HEK293 (cell line): ENCODE results near the gene WIPF3.

Experiments used
- CTCF ChIA-PET: fragments of 350-600 bp; formaldehyde crosslinking; extraction: SDS; loops from one replicate; lab custom pipeline; 2021; ENCODE audit warnings: antibody characterized with exemption; lab: Yijun Ruan, JAX
- POLR2A ChIA-PET: fragments of 300-600 bp; formaldehyde crosslinking; extraction: SDS; loops from one replicate; lab custom pipeline; 2020; ENCODE audit warnings: antibody characterized with exemption, inconsistent platforms; lab: Yijun Ruan, JAX
- H3K27ac ChIP-seq: fragments of 200-500 bp; sonication (Bioruptor generic); 2 replicates; pipeline ENCODE4 v1.5.1; 2014; ENCODE audit warnings: low read depth, low read length, control low read depth, inconsistent platforms; ENCODE audit errors: extremely low read depth
- H3K36me3 ChIP-seq, 2 experiments: fragments of 200-500 bp in 1 of 2; sonication (Bioruptor generic) in 1 of 2; 1 replicate in 1 of 2; 2 replicates in 1 of 2; pipeline ENCODE4 v1.5.1; 2014 to 2017; ENCODE audit warnings: inconsistent platforms in 2 of 2, low read length in 2 of 2; ENCODE audit not compliant: control insufficient read depth in 2 of 2, insufficient read depth in 1 of 2
- H3K4me1 ChIP-seq: fragments of 200-500 bp; sonication (Bioruptor generic); 2 replicates; pipeline ENCODE4 v1.5.1; 2014; ENCODE audit warnings: mild to moderate bottlenecking, low read length, inconsistent platforms; ENCODE audit not compliant: control insufficient read depth, insufficient read depth
- H3K4me3 ChIP-seq: 2 replicates; pipeline ENCODE4 v1.5.1; 2011; ENCODE audit warnings: low read depth, mild to moderate bottlenecking, control low read depth, low read length, moderate library complexity
- H3K9me3 ChIP-seq: fragments of 200-500 bp; sonication (Bioruptor generic); 2 replicates; pipeline ENCODE4 v1.5.1; 2014; ENCODE audit warnings: low read depth, low read length, inconsistent platforms; ENCODE audit not compliant: control insufficient read depth, insufficient read depth
- GLIS1 ChIP-seq: fragments of 450-650 bp; formaldehyde crosslinking; IDR thresholded peaks from 2 replicates; pipeline ENCODE4 v1.5.1; 2016; ENCODE audit warnings: missing biosample characterization, missing genetic modification characterization
- KLF16 ChIP-seq: fragments of 450-650 bp; formaldehyde crosslinking; IDR thresholded peaks from 2 replicates; pipeline ENCODE4 v1.5.1; 2017; ENCODE audit warnings: missing biosample characterization, missing genetic modification characterization
- RBAK ChIP-seq: fragments of 450-650 bp; formaldehyde crosslinking; IDR thresholded peaks from 2 replicates; pipeline ENCODE4 v1.5.1; 2016; ENCODE audit warnings: missing biosample characterization, missing genetic modification characterization
- SALL2 ChIP-seq: fragments of 450-650 bp; formaldehyde crosslinking; IDR thresholded peaks from 2 replicates; pipeline ENCODE4 v1.5.0; 2017; ENCODE audit warnings: missing biosample characterization, mild to moderate bottlenecking, missing genetic modification characterization, borderline replicate concordance
- SCRT2 ChIP-seq: fragments of 450-650 bp; formaldehyde crosslinking; IDR thresholded peaks from 2 replicates; pipeline ENCODE4 v1.5.1; 2016; ENCODE audit warnings: missing biosample characterization, missing genetic modification characterization
- SP3 ChIP-seq: fragments of 450-650 bp; formaldehyde crosslinking; IDR thresholded peaks from 2 replicates; pipeline ENCODE4 v1.5.1; 2016; ENCODE audit warnings: missing biosample characterization, missing genetic modification characterization
- SP7 ChIP-seq: fragments of 450-650 bp; formaldehyde crosslinking; IDR thresholded peaks from 2 replicates; pipeline ENCODE4 v1.5.1; 2016; ENCODE audit warnings: missing biosample characterization, missing genetic modification characterization
- TRIM28 ChIP-seq: IDR thresholded peaks from 2 replicates; pipeline ENCODE4 v1.6.1; 2011; ENCODE audit warnings: low read length, control low read depth, borderline replicate concordance
- ZBTB7A ChIP-seq: fragments of 450-650 bp; formaldehyde crosslinking; IDR thresholded peaks from 2 replicates; pipeline ENCODE4 v1.5.1; 2016; ENCODE audit warnings: low read depth, missing biosample characterization, missing genetic modification characterization
- ZNF157 ChIP-seq: fragments of 450-650 bp; formaldehyde crosslinking; IDR thresholded peaks from 2 replicates; pipeline ENCODE4 v1.5.1; 2016; ENCODE audit warnings: missing biosample characterization, missing genetic modification characterization
- ZNF19 ChIP-seq: fragments of 450-650 bp; formaldehyde crosslinking; IDR thresholded peaks from 2 replicates; pipeline ENCODE4; 2016; ENCODE audit warnings: missing biosample characterization, missing genetic modification characterization, low read depth
- ZNF221 ChIP-seq: fragments of 450-650 bp; formaldehyde crosslinking; IDR thresholded peaks from 2 replicates; pipeline ENCODE4 v1.5.1; 2017; ENCODE audit warnings: missing biosample characterization, missing genetic modification characterization, borderline replicate concordance
- ZNF302 ChIP-seq: fragments of 450-650 bp; formaldehyde crosslinking; IDR thresholded peaks from 2 replicates; pipeline ENCODE4 v1.5.1; 2016; ENCODE audit warnings: missing biosample characterization, missing genetic modification characterization, low read depth
- ZNF426 ChIP-seq: fragments of 450-650 bp; formaldehyde crosslinking; IDR thresholded peaks from 2 replicates; pipeline ENCODE4 v1.5.1; 2017; ENCODE audit warnings: missing biosample characterization, missing genetic modification characterization, mild to moderate bottlenecking, inconsistent platforms, moderate library complexity
- ZNF600 ChIP-seq: fragments of 450-650 bp; formaldehyde crosslinking; IDR thresholded peaks from 2 replicates; pipeline ENCODE4 v1.5.1; 2016; ENCODE audit warnings: missing biosample characterization, missing genetic modification characterization
- ZNF626 ChIP-seq: fragments of 450-650 bp; sonication (Bioruptor Pico); formaldehyde crosslinking; IDR thresholded peaks from 2 replicates; pipeline ENCODE4 v1.5.1; 2018; ENCODE audit warnings: missing biosample characterization, missing genetic modification characterization, inconsistent platforms
- ZNF629 ChIP-seq: fragments of 450-650 bp; formaldehyde crosslinking; IDR thresholded peaks from 2 replicates; pipeline ENCODE4 v1.5.1; 2017; ENCODE audit warnings: missing biosample characterization, missing genetic modification characterization
- TF ChIP-seq, protein P1 (sequence below): fragments of 450-650 bp; formaldehyde crosslinking; IDR thresholded peaks from 2 replicates; pipeline ENCODE4 v1.5.1; 2017; ENCODE audit warnings: missing biosample characterization, missing genetic modification characterization
- TF ChIP-seq, protein P2 (sequence below): fragments of 450-650 bp; formaldehyde crosslinking; IDR thresholded peaks from 2 replicates; pipeline ENCODE4 v1.5.1; 2016; ENCODE audit warnings: missing biosample characterization, missing genetic modification characterization
- TF ChIP-seq, protein P3 (sequence below): fragments of 450-650 bp; formaldehyde crosslinking; IDR thresholded peaks from 2 replicates; pipeline ENCODE4 v1.5.1; 2016; ENCODE audit warnings: missing biosample characterization, missing genetic modification characterization, borderline replicate concordance
- TF ChIP-seq, protein P4 (sequence below): fragments of 450-650 bp; formaldehyde crosslinking; IDR thresholded peaks from 2 replicates; pipeline ENCODE4 v1.5.1; 2016; ENCODE audit warnings: missing biosample characterization, missing genetic modification characterization

The WIPF3 gene

DNA sequence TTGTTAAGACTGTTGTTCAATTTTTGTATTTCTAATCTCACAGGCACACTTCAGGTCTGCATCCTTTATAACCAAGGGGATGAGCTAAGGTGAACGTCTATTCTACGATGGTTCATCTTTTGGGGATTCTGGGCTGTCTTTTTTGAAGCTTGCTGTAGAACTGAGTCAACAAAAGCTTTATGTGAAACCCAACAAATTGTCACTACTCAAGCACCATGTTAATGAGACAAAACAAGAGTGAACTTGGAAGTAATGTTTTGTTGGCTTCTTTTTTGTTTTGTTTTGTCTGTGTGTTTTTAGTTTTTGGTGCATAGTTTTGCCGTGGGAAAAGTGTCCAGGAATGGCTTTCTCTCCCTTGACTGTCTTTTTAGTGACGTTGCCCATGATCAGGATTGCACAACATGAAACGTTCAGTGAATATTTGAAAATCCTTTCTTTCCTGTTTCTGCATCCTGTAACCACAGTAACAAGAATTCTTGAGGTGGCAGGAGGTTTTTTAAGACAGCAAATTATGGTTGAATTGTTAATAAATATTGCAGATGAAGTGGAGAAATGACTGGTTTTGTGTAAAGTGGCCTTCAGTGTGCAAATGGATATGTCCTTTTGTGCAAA, 65.6 kb downstream of the WIPF3 start (continued):
- TF ChIP-seq, protein P1, sequence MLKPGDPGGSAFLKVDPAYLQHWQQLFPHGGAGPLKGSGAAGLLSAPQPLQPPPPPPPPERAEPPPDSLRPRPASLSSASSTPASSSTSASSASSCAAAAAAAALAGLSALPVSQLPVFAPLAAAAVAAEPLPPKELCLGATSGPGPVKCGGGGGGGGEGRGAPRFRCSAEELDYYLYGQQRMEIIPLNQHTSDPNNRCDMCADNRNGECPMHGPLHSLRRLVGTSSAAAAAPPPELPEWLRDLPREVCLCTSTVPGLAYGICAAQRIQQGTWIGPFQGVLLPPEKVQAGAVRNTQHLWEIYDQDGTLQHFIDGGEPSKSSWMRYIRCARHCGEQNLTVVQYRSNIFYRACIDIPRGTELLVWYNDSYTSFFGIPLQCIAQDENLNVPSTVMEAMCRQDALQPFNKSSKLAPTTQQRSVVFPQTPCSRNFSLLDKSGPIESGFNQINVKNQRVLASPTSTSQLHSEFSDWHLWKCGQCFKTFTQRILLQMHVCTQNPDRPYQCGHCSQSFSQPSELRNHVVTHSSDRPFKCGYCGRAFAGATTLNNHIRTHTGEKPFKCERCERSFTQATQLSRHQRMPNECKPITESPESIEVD = no peak
- TF ChIP-seq ZNF302 (tag by site-specific recombination) (no peak), ZNF626 (no peak), ZNF221 (tag by site-specific recombination) (no peak), RBAK (no peak), ZNF426 (no peak), SP7 (tag by site-specific recombination) (no peak), TRIM28 (no peak), SP3 (tag by site-specific recombination) (no peak)
- TF ChIP-seq, protein P2, sequence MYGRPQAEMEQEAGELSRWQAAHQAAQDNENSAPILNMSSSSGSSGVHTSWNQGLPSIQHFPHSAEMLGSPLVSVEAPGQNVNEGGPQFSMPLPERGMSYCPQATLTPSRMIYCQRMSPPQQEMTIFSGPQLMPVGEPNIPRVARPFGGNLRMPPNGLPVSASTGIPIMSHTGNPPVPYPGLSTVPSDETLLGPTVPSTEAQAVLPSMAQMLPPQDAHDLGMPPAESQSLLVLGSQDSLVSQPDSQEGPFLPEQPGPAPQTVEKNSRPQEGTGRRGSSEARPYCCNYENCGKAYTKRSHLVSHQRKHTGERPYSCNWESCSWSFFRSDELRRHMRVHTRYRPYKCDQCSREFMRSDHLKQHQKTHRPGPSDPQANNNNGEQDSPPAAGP (tag by site-specific recombination) = no peak

DNA sequence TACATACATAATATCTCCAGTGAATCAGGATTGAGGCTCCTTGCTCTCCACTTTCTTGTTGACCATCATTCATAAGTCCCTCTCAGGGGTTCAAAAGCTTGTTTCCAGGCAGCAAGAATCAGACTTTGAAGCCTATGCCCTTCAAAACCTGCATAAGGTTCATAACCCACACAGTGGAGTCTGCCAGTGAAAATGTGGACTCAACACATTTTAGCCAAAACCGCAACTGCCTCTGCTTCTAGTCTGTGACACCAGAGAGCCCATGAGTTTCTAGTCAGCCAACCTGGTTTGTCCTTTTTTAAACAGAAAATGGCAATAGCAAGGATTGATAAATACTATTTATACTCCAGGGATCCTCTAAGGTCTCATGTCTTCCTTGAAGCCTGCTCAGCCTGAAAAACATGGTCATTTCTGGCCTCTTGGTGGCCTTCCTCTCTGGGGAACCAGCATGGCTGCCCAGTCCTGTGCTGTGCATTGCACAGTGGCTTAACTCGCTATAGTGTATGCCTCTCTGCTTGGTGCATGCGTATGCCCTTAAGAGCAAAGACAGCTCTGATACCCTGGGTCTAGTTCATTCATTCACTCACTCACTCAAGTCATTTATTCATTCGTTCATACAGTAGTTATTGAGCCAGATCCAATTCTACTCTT, 67.5 kb downstream of the WIPF3 start:
- H3K4me1 ChIP-seq = no peaks in the 10 kb centered on the region
- CTCF ChIA-PET = interaction anchor here (0.6 to 1.7 kb wide), 4 partner anchors 14 to 225 kb away, joined by 3 to 5 read pairs (median 4); no protein-coding TSS in a partner anchor
- H3K36me3 ChIP-seq = no peaks in the 10 kb centered on the region
- POLR2A ChIA-PET = no interaction called here
- H3K27ac ChIP-seq = no peak overlapping the region
- no peaks in the 10 kb centered on the region for H3K9me3 ChIP-seq
- TF ChIP-seq SCRT2 (tag by site-specific recombination) (no peak), ZNF157 (no peak), KLF16 (no peak), ZBTB7A (no peak), ZNF19 (tag by site-specific recombination) (no peak), GLIS1 (tag by site-specific recombination) (no peak), ZNF629 (tag by site-specific recombination) (no peak), ZNF600 (tag by site-specific recombination) (no peak), SALL2 (tag by site-specific recombination) (no peak)
- TF ChIP-seq, protein P3, sequence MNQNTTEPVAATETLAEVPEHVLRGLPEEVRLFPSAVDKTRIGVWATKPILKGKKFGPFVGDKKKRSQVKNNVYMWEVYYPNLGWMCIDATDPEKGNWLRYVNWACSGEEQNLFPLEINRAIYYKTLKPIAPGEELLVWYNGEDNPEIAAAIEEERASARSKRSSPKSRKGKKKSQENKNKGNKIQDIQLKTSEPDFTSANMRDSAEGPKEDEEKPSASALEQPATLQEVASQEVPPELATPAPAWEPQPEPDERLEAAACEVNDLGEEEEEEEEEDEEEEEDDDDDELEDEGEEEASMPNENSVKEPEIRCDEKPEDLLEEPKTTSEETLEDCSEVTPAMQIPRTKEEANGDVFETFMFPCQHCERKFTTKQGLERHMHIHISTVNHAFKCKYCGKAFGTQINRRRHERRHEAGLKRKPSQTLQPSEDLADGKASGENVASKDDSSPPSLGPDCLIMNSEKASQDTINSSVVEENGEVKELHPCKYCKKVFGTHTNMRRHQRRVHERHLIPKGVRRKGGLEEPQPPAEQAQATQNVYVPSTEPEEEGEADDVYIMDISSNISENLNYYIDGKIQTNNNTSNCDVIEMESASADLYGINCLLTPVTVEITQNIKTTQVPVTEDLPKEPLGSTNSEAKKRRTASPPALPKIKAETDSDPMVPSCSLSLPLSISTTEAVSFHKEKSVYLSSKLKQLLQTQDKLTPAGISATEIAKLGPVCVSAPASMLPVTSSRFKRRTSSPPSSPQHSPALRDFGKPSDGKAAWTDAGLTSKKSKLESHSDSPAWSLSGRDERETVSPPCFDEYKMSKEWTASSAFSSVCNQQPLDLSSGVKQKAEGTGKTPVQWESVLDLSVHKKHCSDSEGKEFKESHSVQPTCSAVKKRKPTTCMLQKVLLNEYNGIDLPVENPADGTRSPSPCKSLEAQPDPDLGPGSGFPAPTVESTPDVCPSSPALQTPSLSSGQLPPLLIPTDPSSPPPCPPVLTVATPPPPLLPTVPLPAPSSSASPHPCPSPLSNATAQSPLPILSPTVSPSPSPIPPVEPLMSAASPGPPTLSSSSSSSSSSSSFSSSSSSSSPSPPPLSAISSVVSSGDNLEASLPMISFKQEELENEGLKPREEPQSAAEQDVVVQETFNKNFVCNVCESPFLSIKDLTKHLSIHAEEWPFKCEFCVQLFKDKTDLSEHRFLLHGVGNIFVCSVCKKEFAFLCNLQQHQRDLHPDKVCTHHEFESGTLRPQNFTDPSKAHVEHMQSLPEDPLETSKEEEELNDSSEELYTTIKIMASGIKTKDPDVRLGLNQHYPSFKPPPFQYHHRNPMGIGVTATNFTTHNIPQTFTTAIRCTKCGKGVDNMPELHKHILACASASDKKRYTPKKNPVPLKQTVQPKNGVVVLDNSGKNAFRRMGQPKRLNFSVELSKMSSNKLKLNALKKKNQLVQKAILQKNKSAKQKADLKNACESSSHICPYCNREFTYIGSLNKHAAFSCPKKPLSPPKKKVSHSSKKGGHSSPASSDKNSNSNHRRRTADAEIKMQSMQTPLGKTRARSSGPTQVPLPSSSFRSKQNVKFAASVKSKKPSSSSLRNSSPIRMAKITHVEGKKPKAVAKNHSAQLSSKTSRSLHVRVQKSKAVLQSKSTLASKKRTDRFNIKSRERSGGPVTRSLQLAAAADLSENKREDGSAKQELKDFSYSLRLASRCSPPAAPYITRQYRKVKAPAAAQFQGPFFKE (tag by site-specific recombination) = no peak
- TF ChIP-seq, protein P4, sequence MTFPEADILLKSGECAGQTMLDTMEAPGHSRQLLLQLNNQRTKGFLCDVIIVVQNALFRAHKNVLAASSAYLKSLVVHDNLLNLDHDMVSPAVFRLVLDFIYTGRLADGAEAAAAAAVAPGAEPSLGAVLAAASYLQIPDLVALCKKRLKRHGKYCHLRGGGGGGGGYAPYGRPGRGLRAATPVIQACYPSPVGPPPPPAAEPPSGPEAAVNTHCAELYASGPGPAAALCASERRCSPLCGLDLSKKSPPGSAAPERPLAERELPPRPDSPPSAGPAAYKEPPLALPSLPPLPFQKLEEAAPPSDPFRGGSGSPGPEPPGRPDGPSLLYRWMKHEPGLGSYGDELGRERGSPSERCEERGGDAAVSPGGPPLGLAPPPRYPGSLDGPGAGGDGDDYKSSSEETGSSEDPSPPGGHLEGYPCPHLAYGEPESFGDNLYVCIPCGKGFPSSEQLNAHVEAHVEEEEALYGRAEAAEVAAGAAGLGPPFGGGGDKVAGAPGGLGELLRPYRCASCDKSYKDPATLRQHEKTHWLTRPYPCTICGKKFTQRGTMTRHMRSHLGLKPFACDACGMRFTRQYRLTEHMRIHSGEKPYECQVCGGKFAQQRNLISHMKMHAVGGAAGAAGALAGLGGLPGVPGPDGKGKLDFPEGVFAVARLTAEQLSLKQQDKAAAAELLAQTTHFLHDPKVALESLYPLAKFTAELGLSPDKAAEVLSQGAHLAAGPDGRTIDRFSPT (tag by site-specific recombination) = no peak
- TF ChIP-seq, all 188 proteins: peak for 0
- no peak overlapping the region for H3K4me3 ChIP-seq
